Ureter (tissue), 1 donor: Measurements from ENCODE around the gene SLC9A3. TPM values are rescaled to one million over a fixed set of nuclear protein-coding genes. Genes with fewer than 3 reads are reported as not detected.

ENCODE experiments used
- DNase-seq: peaks from one replicate; pipeline ENCODE4 v3.0.0-alpha.2; 2020; ENCODE audit warnings: low spot score
- total RNA-seq: library from RNA; stranded (reverse); gene quantifications from one replicate; pipeline ENCODE4 v1.2.4, GENCODE V29; 2023
- donor health status: DM: yes; HTN: yes; CAD: no.

The SLC9A3 gene
- total RNA-seq, 1 donor from 2014 or later, result 1.1 TPM

- DNase-seq, result no peak
Observed at GRCh38 chr5:539469-540070, 15.3 kb upstream of the SLC9A3 start.

- no peak for DNase-seq
Observed at GRCh38 chr5:538801-539468, 14.7 kb upstream of the SLC9A3 start.

GRCh38 chr5:538271-538771 is 14.1 kb upstream of the SLC9A3 start:
- no peak for DNase-seq

GRCh38 chr5:537621-538071 is 13.4 kb upstream of the SLC9A3 start:
- no peak for DNase-seq

GRCh38 chr5:537098-537497 is 12.8 kb upstream of the SLC9A3 start:
- DNase-seq, result no peak

GRCh38 chr5:535846-536698 is 11.8 kb upstream of the SLC9A3 start:
- DNase-seq, result no peak

GRCh38 chr5:534743-535671 is 10.8 kb upstream of the SLC9A3 start:
- no peak for DNase-seq

- no peak for DNase-seq
Observed at GRCh38 chr5:533955-534742, 9.9 kb upstream of the SLC9A3 start.

- no peak for DNase-seq
Observed at GRCh38 chr5:533243-533954, 9.2 kb upstream of the SLC9A3 start.

GRCh38 chr5:532521-533242 is 8.4 kb upstream of the SLC9A3 start:
- no peak for DNase-seq

GRCh38 chr5:531749-532315 is 7.6 kb upstream of the SLC9A3 start:
- DNase-seq, result no peak

- no peak for DNase-seq
Observed at GRCh38 chr5:531101-531748, 7.0 kb upstream of the SLC9A3 start.

GRCh38 chr5:530001-530955 is 6.0 kb upstream of the SLC9A3 start:
- no peak for DNase-seq

- DNase-seq, result no peak
Observed at GRCh38 chr5:528629-529511, 4.6 kb upstream of the SLC9A3 start.

- DNase-seq, result no peak
Observed at GRCh38 chr5:527646-528628, 3.7 kb upstream of the SLC9A3 start.
